NCI-H82 (cell line): ENCODE measurements around the gene ZNF420.

ENCODE experiments used
- DNase-seq: peaks from one replicate; lab custom pipeline; 2025; lab: John Stamatoyannopoulos, UW

ZNF420 gene

DNA sequence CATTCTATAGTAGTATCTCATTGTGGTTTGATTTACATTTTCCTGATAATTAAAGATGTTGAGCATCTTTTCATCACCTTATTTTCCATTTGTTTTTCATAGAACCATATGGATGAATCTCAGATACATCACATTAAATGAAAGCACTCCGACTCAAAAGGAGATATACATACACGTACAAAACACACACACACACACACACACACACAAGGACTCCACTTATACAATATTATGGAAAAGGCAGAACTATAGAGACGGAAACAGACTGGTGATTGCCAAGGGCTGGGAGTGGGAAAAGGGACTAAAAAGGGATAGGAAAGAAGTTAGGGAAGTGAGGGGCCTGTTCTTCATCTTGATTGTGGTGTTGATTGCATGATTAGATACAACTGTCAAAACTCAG lies 70.0 kb downstream of the ZNF420 start:
- DNase-seq: no peak

DNA sequence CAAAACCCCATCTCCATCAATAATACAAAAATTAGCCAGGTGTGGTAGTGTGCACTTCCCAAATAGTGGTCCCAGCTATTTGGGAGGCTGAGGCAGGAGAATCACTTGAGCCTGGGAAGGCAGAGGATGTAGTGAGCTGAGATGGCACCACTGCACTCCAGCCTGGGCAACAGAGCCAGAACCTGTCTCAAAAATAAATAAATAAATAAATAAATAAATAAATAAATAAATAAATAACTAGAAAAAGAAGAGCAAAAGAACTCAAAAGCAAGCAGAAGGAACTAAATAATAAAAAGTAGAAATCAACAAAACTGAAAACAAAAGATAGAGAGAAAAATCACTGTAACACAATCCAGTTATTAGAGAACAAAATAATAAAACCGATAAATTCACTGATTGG lies 81.9 kb downstream of the ZNF420 start:
- no peak for DNase-seq

DNA sequence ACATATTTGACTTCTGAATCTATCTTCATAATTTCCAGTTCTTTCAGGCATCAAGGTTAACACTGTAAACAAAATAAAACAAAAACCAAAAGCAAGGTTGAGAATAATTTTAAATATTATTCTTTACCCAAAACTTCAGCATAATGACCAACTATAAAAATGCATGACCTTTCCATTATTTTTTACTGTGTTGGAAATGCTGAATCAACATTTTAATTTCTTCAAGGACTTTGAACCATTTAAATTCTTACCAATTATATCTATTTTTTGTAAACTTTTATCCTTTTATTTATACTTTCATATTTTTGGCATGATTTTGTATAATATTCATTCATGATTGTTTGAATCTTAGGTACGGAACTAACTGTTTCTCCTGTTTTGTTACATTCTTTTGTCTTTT lies 87.4 kb downstream of the ZNF420 start:
- no peak for DNase-seq

DNA sequence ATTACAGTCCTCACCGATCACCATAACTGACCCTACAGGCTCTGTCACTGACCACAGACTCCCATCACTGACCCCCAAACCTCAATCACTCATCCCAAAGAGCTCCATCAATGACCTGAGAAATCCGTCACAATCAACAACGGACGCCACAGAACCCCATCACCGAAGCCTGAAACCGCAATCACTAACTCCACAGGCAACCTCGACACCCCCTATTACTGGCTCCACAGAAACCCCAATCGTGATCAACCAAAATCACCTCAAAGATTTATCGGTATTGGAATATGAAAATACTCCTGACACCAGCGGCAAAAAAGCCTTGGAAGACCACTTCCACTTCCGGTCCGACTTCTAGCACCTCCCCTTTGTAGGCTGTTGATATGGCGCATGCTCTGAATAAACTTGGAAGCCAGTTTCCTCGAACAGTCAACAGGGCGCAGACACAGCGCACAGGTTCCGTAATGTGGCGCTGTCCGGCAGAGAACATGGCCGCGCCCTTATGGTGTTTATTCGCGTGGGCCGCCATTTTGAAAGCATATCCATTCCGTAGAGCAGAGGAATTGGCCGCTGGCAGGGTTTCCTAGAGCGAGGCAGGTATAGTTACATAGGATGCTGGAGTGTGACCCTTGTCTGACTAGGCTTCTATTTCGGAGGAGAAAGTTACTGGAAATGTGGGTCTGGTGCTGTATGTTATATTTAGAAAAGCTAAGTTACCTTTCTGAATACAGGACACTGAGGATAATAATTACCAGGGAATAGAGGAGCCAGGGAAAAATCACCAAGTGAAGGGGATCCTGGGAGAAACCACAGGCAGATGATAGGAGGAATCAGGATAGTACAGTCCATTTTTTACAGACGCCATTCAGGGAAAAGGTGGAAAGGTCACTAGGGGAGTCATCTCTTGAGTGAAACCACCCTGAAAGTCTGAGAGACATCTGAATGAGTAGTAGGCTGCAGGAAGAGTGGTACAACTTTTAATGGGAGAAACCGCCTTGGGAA lies 94.4 kb downstream of the ZNF420 start, which contains the start of gene ZNF585A:
Gene ZNF585A (minus strand): TSS at position 328 of the 999 bp plus-strand sequence. CDS start 2,785 bp downstream, outside the sequence.
- peak; percentile 98 for DNase-seq
